Measurements from ENCODE around the gene CHPF.

DNA sequence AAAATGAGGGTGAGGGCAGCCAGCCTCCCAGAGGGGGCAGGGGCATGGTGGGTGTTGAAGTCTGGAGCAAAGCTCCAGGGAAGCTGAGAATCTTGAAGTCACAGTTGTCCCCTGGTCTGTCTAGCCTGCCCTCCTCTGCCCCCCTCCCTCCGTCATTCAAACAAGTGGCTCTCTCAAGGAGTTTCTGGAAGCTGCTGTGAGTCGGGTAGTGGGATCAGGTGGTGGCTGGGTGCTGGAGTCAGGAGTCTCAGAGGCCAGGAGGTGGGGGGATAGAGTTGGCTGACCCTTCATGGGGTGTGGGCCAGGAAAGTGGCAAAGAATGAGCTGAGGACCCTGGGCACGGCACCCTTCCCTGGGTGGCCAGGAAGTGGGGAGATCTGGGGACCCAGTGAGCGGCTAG, 29.8 kb downstream of the CHPF start:
- no peak for TF ChIP-seq ZNF274 (IDR thresholded peaks at IDR 0.05; ENCODE audit: low read depth, low read length)
- TF ChIP-seq YY1 (IDR thresholded peaks at IDR 0.05; ENCODE audit: insufficient read depth, insufficient read length), result no peak
